Activated CD4-positive, CD25-positive, alpha-beta regulatory T cell treated with anti-CD3 and anti-CD28 coated beads, Interleukin-2, amount 50 U/mL, for 24 hours (primary cell): ENCODE data around the gene KCNK10.

Experiments used
- ATAC-seq, 2 donors: fragments of 150-1000 bp; cut with Tn5 transposase; one replicate each; pipeline ENCODE4 v1.10.0; 2021; ENCODE audit warnings: mild to moderate bottlenecking in 1 of 2, moderate library complexity in 1 of 2

The KCNK10 gene

DNA sequence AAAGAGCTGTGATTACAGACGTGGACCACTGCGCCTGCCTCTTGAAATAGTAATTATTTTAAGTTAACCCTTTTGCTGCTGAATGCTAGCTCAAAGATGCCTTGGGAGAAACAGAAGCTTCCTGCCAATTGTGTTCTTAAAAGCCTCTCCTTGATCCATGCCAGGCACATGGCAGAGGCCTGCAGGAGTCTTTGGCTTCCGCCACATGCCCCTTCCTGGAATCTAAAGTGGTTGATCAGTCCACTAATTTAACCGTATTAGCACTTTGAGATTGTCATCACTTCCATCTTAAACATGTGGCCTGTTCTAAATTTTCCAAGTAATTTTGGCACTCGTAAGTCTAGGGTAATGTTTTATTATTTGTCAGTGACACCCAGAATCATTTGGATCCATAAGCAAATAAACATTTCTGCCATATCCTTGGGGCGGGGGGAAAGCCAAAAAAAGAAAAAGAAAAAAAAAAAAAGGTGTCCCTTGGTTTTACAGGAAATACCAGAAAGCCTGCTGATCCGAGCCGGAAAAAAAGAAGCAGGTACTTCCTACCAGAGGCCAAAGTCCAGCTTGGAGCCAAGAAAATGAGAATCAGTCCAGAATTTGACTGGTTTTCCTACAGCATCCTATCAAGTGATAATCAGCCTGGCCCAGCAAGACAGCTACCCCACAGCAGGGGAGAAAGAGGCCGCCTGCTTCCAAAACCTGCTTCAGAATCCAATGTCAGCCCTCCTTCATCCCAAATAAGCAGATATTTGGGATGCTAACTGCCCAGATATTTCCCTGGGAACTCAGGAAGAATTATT, 104.8 kb downstream of the KCNK10 start:
- ATAC-seq: no peak

DNA sequence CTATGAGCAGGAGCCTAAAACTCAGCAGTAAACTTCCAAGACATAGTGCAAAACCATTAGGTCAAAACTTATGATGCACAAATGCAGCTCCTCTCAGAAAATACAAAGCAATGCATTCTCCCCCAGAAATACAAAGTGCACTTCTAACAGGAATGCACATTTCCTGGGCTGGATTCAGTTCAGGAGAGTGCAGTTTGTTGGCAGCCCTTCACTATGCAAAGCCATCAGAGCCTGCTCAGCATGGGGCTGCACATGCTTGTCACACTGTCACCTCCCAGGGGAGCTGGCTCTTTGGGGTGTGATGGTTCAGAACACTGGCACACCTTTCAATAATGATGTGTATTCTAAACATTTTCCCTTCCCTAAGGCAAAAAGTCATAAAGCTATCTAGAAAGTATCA, 110.4 kb downstream of the KCNK10 start:
- no peak for ATAC-seq

- no peak for ATAC-seq
Observed at GRCh38 chr14:88210426-88210825, 112.6 kb downstream of the KCNK10 start.

DNA sequence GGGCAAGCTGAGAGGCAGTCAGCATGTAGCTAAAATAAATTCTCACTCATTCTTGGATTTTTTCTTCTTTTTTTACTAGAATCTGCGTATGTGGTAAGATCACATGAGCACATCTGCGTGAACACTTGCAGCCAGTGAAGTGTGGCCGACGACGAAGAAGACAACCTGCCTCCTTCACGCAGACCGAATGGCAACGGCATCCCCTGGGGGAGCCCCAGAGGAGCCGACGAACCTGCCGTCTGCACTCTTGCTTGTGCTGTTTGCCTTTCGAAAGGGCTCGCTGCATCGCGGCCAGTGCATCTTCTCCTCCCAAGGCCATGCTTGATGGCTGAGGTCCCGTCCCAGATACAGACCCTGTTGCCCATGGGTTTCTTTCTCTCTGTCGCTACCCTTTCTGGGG, 113.8 kb downstream of the KCNK10 start:
- ATAC-seq: no peak

DNA sequence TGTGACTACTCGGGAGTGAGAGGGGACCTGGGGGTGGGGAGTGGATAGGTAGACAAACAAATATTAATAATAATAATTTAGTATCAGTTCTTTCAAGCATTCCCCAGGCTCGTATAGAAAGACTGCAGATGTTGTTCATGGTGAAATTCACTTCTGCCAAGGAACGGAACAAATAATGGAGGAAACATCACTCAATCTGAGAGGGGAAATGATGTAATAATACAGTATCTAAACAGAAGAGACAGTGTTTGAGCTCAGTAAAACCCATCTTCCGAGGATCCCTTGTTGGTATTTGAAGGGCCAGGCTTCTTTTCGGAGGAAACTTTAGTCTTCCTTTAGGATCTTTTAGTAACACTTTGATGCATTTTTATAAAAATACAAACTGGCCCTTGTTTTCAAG, 114.2 kb downstream of the KCNK10 start:
- ATAC-seq: no peak

GRCh38 chr14:88204221-88204620, 118.8 kb downstream of the KCNK10 start:
- ATAC-seq: no peak

DNA sequence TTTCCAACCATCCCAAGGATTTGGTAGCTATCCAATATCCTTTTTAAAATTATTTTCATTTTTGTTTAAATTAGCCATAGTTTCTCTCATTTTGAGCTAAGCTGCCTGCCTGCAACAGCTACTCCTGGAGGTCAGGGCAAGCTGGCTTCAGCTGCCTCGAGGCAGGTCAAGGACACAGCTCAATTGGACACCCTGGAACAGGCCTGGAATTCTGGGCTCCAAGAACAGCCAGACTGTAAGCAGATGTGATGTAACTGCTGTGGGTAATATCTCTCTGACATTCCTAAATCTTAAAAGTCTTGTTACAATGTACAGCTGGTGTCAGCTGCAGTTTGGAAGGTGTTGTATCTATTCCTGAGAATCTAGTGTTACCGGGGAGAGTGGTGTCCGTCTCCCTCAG, 119.8 kb downstream of the KCNK10 start:
- no peak for ATAC-seq

DNA sequence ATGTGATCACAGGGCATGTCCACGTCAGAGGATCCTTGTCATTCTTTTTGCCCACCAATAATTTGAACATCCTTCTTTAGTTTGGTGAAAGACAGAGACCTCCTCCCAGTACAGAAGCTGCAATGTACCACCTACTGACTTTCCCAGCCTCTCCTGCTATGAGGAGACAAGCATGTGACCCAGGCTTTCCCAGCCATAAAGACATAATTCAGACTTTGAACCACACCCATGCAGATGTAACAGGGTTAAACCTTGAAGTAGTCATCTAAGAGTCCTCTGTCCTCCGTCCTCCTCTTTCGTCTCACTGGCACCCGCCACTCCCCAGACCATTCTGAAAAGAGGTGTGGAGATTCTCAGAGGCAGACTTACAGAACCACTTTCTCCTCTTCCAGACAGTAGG, 120.8 kb downstream of the KCNK10 start:
- ATAC-seq: no peak

- no peak for ATAC-seq
Observed at GRCh38 chr14:88201851-88202250, 121.2 kb downstream of the KCNK10 start.

DNA sequence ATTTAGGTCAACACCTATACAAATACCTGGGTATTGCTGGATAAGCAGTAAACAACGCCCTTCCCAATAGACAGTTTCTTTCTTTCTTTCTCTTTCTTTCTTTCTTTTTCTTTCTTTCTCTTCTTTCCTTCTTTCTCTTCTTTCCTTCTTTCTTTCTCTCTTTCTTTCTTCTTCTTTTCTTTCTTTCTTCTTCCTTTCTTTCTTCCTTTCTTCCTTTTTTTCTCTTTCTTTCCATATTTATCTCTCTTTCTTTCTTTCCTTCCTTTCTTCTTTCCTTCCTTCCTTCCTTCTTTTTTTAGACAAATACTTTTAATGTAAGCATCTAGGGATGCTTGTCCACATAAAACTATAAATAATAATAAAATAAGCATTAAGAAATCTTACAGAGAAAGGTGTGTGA, 123.2 kb downstream of the KCNK10 start:
- no peak for ATAC-seq

DNA sequence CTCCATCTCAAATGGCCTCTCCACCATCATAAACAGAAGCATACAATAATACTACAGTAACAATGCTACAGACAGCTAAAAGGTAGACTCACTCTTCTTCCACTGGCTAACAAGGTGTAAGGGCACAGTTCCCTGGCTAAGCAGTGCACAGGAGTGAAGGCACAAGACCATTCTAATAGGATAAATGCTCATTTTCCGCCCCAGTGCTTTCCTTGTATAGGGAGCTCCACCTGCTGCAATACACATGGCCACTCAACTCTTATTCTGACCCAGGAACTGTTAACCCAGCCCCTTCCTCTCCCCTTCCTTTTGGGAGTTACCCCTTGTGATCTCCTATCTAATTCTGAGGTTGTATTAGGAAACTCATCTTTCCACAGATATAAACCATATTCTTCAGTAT, 124.6 kb downstream of the KCNK10 start:
- no peak for ATAC-seq

- no peak for ATAC-seq
Observed at GRCh38 chr14:88196925-88197324, 126.1 kb downstream of the KCNK10 start.

DNA sequence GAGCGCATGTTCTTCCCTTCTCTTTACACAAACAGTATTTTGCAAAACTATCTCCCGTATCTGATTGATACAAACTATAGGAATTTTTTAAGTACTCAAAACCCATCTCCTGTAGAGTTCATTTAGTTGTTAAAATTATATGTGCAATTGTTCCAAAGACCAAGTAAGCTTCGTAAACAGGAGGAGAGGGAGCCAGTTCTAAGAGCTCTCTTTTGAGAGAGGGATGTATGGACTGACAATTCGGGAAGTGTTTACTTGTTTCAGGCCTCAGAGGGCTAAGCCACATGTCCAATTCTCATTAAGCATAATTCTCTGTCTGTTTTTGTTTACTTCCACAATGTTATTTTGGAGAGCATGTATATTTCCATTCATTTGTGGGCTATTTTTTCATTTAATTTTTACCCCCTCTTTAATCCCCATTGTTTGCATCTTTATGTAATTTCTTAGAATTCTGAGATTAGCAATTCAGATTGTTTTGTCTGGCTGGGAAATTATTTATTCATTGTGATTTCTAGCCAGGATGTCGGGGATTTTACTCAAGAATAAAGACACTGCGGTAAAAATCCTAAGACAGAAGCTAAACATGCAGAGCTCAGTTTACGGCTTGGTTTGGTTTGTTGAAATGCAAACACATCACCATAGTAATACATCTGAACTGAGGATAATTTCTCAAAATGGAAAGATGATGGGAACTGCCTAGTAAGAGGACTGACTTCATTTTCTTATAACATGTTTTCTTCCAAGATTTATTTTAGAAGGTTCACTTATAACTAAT, 126.8 kb downstream of the KCNK10 start:
- ATAC-seq: no peak

DNA sequence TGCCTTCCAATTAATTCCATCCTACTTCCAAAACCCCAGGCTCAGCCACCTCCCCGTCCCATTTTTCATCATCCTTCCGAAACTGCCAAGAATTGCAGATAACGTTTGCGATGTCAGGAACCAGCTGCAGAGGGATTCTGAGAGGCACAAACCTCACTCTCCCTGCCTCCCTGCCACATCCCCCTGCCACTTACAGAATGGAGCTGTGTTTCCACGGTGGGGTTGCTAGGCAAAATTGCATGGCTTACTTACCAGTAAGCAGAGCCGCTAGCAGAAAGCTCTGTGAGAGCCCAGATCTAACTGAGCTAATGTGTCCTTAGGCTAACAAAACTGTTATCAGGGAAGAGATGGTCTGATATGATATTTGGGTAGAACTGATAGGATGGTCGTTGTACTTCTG, 127.4 kb downstream of the KCNK10 start:
- ATAC-seq: no peak

GRCh38 chr14:88194531-88194930, 128.5 kb downstream of the KCNK10 start:
- no peak for ATAC-seq

GRCh38 chr14:88191605-88192004, 131.5 kb downstream of the KCNK10 start:
- no peak for ATAC-seq

DNA sequence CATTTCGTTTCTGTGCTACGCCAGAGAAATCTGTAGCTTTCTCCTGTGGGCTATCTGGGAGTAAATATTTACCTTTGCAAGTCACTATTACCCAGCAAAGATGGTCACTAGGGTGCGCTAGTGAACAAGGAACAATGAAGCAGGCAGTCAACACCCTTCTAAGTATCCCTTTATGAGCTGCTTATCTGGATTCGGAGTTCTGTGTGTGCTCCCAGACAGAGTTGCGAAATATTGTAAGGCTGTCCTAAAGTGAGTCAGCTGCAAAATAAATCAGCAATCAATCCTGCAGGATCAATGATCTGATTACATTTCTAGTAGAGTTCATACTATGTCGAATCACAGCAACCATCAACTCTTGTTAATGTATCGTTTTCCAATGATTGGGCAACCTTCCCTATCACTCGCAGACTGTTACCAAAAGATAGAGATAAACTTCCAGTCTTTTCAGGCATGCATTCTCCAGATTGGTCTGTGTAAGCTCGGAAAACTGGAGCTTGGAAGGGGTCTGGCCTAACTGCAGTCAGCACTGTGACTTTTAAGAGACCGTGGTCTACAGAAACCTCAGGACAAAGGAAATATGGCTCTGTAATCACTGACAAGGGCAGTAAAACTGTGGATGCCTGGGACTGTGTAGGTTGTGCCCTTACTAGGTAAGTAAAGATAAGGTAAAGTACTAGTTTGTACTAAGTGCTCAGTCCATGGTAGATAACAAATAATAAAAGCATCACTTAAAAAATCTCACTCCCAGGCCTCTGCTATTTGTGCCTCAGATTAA, 133.5 kb downstream of the KCNK10 start:
- ATAC-seq: peak; percentile 35 to 41

GRCh38 chr14:88188745-88189416, 134.2 kb downstream of the KCNK10 start:
- ATAC-seq: no peak

DNA sequence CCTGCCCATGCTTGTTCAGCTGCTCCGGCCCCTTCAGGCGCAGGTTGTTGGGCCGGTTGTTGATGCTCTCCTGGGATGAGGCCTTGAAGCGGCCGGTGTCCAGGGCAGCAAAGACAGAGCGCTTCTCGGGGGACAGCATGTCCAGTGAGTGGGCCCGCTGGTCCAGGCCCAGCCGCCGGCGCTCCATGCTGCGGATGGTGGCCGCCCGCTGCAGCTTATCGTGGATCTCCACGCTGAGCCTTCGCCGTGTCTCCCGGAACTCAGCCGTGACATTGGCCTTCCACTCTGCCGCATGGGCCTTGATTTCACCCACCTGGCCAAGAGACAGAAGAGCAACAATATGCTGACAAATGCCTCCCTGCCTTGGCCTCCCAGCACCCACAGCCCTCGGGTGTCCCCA, 137.2 kb downstream of the KCNK10 start:
- no peak for ATAC-seq

DNA sequence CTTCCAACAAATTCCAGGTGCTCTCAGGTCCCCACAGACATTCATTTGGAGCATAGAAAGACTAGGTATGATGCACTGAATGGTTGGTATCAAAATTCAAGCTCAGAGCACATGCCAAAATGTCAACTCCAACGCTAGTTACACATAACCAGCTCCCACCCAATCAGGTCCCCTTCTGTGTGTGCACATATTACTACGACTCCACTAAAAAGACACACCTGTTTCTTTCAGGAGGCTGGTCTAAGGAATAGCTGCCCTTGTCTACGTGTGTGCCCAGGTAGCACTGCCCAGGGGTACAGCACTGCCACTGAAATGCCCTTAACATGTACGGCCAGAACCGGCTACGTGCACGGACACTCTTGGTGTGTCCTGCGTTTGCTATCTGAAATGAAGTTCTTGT, 138.1 kb downstream of the KCNK10 start:
- no peak for ATAC-seq

- ATAC-seq: no peak
Observed at GRCh38 chr14:88181072-88181471, 142.0 kb downstream of the KCNK10 start.

DNA sequence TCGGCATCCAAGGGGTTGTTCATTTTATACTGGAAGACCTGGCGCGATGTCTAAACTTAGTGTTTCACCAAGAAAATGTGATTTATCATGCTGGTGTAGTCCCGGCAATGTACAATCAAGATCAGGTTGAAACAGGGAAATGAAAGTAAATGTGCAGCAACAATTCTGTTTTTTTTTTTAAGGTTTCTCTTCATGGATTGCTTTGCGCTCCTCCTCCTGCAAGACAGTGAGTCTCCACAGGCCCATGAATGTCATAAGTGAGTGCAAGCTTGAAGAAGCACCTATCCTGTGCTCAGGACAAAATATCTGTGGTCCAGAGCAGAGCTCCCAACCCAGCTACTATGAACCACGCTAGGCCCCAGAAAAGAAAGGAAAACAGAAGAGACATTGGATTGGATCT, 143.4 kb downstream of the KCNK10 start:
- no peak for ATAC-seq

DNA sequence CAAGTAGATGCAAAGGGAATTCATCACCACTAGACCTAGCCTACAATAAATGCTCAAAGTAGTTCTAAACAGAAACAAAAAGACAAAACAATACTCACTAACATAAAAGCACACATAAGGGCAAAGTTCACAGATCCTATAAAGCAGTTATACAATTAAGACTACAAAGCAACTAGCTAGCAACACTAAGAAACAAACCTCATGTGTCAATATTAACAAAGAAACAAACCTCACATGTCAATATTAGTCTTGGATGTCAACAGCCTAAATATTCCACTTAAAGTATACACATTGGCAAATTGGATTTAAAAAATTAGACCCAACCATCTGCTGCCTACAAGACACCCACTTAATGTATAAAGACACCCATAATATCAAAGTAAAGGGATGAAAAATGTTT, 152.7 kb downstream of the KCNK10 start:
- ATAC-seq: no peak
